C4-2B (cell line): Measurements from ENCODE around the gene GPC5.

Source experiments
- H3K27ac ChIP-seq: fragments of 450-650 bp; 2 replicates; pipeline ENCODE4 v1.5.1; 2017
- CTCF ChIP-seq: fragments of 450-650 bp; conservative IDR thresholded peaks from 2 replicates; pipeline ENCODE4 v1.5.1; 2017; ENCODE audit warnings: mild to moderate bottlenecking
- ZFX ChIP-seq: fragments of 450-650 bp; IDR thresholded peaks from 2 replicates; pipeline ENCODE4 v1.6.1; 2017

GPC5 gene

GRCh38 chr13:92487238-92487637, 1088.8 kb downstream of the GPC5 start:
- no peak overlapping the region for H3K27ac ChIP-seq
- TF ChIP-seq ZFX: no peak
- no peak for TF ChIP-seq CTCF

- TF ChIP-seq ZFX: no peak
- TF ChIP-seq CTCF: no peak
Measured at GRCh38 chr13:92488249-92488852, 1089.9 kb downstream of the GPC5 start.

DNA sequence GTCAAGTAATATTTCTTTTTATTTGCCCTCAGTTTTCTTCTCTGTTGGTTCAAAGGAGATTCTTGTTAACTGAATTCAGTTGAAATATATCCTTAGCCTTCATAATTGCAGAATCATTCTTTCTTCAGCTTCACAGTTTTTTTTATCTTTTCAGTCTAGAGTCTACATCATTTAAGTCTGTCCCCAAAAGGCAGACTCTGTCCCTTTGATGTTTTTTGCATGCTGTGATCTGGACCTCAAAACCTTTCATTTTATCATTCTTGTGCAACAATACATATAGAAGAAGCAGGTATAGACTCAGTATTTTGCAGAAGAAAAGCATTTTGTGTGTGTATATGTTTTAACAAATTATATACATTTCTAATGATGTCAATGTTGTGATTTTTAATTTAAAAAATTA, 1093.4 kb downstream of the GPC5 start:
- no peak overlapping the region for H3K27ac ChIP-seq
- TF ChIP-seq CTCF (no peak), ZFX (no peak)

More at GRCh38 chr13:92488249-92488852, 1089.9 kb downstream of the GPC5 start:
- H3K27ac ChIP-seq: no peak overlapping the region

DNA sequence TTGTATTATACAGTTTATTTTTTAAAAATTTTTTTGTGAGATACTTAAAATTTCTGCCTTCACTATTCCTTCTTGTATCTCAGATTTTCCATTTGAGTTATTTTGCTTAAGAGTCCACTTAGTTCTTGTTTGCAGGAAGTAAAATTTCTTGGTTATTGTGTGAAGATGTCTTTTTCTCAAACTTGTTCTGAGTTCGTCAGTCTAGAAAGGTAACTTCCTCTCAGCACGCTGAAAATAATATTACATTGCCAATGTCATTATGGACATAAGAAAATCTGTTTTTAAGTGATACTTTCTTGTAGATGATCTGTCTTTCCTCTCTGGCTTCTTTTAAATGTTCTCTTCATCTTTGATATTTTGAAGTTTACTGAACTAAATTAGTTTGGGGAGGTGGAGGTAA, 1096.5 kb downstream of the GPC5 start:
- TF ChIP-seq CTCF (no peak), ZFX (no peak)
- H3K27ac ChIP-seq: no peak overlapping the region

GRCh38 chr13:92500192-92500591, 1101.8 kb downstream of the GPC5 start:
- no peak for TF ChIP-seq ZFX
- TF ChIP-seq CTCF: no peak

GRCh38 chr13:92510416-92510815, 1112.0 kb downstream of the GPC5 start:
- TF ChIP-seq CTCF (no peak), ZFX (no peak)
- no peak overlapping the region for H3K27ac ChIP-seq

More at GRCh38 chr13:92500192-92500591, 1101.8 kb downstream of the GPC5 start:
- H3K27ac ChIP-seq: no peak overlapping the region

DNA sequence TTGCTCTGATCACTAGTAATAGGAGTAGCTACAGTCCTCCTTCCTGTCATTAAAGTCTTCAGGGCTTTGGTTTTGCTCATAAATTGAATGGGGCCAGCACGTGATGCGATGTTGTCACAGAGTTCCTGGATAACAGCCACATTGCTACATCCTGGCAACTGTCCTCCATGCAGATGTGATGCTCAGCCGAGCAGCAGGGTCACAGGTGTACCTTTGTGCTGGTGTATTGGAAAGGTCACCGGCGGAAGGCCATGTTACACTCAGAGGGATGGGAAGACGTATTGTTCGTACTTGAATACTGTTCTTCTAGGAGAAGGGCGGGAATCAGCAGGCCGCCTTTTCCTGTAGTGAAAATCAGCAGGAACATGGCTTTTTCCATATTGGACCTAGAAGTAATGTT, 1114.4 kb downstream of the GPC5 start:
- H3K27ac ChIP-seq: no peak overlapping the region

More for the DNA sequence above, 1114.4 kb downstream of the GPC5 start:
- no peak for TF ChIP-seq CTCF
- TF ChIP-seq ZFX: no peak
